Fibroblast of peridontal ligament (primary cell): ENCODE results near the gene DYNC2LI1.

ENCODE experiments used
- DNase-seq: peaks from one replicate; pipeline ENCODE4 v3.0.0-alpha.2; 2010; ENCODE audit errors: extremely low read depth

Gene DYNC2LI1

GRCh38 chr2:43763091-43763490 lies 10.7 kb upstream of the DYNC2LI1 start:
- no peak for DNase-seq

- peak; percentile 38 for DNase-seq
Measured at GRCh38 chr2:43764086-43764705, 9.6 kb upstream of the DYNC2LI1 start.

- no peak for DNase-seq
Measured at GRCh38 chr2:43766006-43766405, 7.8 kb upstream of the DYNC2LI1 start.

GRCh38 chr2:43774617-43775016 lies 778 bp downstream of the DYNC2LI1 start:
- no peak for DNase-seq

- no peak for DNase-seq
Measured at GRCh38 chr2:43776324-43776723, 2.5 kb downstream of the DYNC2LI1 start.

GRCh38 chr2:43777306-43777926 lies 3.6 kb downstream of the DYNC2LI1 start:
- DNase-seq = no peak

- DNase-seq = no peak
Measured at GRCh38 chr2:43778233-43778632, 4.4 kb downstream of the DYNC2LI1 start.

- DNase-seq = no peak
Measured at GRCh38 chr2:43787895-43788294, 14.1 kb downstream of the DYNC2LI1 start.

- no peak for DNase-seq
Measured at GRCh38 chr2:43788646-43789045, 14.8 kb downstream of the DYNC2LI1 start.

GRCh38 chr2:43790147-43790546 lies 16.3 kb downstream of the DYNC2LI1 start:
- peak; percentile 15 for DNase-seq

- no peak for DNase-seq
Measured at GRCh38 chr2:43791035-43791765, 17.4 kb downstream of the DYNC2LI1 start.

- DNase-seq = no peak
Measured at GRCh38 chr2:43792653-43793052, 18.8 kb downstream of the DYNC2LI1 start.

- DNase-seq = no peak
Measured at GRCh38 chr2:43794956-43795355, 21.1 kb downstream of the DYNC2LI1 start.

- no peak for DNase-seq
Measured at GRCh38 chr2:43796206-43796605, 22.4 kb downstream of the DYNC2LI1 start.

GRCh38 chr2:43798300-43798699 lies 24.5 kb downstream of the DYNC2LI1 start:
- DNase-seq = no peak

GRCh38 chr2:43800894-43801293 lies 27.1 kb downstream of the DYNC2LI1 start:
- no peak for DNase-seq

GRCh38 chr2:43802135-43802534 lies 28.3 kb downstream of the DYNC2LI1 start:
- DNase-seq = no peak

- peak; percentile 18 for DNase-seq
Measured at GRCh38 chr2:43803113-43803512, 29.3 kb downstream of the DYNC2LI1 start.

GRCh38 chr2:43806719-43807031 lies 32.8 kb downstream of the DYNC2LI1 start:
- DNase-seq = no peak

GRCh38 chr2:43810452-43810851 lies 36.6 kb downstream of the DYNC2LI1 start:
- no peak for DNase-seq

GRCh38 chr2:43810888-43811287 lies 37.0 kb downstream of the DYNC2LI1 start:
- DNase-seq = no peak

GRCh38 chr2:43812006-43812405 lies 38.2 kb downstream of the DYNC2LI1 start:
- DNase-seq = no peak

GRCh38 chr2:43812947-43813346 lies 39.1 kb downstream of the DYNC2LI1 start:
- no peak for DNase-seq
